ENCODE measurements around the gene CHRM1.

CHRM1 gene

DNA sequence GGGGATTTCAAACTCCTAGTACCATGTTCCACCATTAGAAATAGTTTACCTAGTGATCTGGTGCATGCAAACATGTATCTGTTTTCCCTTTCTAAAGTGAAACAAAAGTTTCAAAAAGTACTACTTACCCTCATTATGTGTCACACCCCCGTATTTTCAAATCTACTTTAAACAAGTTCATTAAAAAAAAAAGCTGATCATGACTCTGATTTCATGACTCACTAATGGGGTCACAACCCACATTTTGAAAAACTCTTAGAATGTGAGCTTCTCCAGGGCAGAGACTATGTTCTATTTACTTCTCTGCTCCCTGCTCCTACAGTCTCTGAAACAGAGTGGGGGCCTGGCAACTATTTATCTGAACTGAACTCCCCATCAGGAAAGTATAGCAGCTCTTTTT, 18.2 kb downstream of the CHRM1 start:
- Histone ChIP-seq H3K27me3 (no peaks in the 10 kb centered on the region), H3K4me1 (peaks cover 6% of the 10 kb centered on the region), H3K36me3 (no peaks in the 10 kb centered on the region), H3K9me3 (no peaks in the 10 kb centered on the region), H3K4me3 (ENCODE audit: low read depth, low read length) (no peak overlapping the region)
- TF ChIP-seq, protein P1, sequence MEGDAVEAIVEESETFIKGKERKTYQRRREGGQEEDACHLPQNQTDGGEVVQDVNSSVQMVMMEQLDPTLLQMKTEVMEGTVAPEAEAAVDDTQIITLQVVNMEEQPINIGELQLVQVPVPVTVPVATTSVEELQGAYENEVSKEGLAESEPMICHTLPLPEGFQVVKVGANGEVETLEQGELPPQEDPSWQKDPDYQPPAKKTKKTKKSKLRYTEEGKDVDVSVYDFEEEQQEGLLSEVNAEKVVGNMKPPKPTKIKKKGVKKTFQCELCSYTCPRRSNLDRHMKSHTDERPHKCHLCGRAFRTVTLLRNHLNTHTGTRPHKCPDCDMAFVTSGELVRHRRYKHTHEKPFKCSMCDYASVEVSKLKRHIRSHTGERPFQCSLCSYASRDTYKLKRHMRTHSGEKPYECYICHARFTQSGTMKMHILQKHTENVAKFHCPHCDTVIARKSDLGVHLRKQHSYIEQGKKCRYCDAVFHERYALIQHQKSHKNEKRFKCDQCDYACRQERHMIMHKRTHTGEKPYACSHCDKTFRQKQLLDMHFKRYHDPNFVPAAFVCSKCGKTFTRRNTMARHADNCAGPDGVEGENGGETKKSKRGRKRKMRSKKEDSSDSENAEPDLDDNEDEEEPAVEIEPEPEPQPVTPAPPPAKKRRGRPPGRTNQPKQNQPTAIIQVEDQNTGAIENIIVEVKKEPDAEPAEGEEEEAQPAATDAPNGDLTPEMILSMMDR (IDR thresholded peaks at IDR 0.05; ENCODE audit: low read depth, low read length), result no peak
- no peak for DNase-seq

DNA sequence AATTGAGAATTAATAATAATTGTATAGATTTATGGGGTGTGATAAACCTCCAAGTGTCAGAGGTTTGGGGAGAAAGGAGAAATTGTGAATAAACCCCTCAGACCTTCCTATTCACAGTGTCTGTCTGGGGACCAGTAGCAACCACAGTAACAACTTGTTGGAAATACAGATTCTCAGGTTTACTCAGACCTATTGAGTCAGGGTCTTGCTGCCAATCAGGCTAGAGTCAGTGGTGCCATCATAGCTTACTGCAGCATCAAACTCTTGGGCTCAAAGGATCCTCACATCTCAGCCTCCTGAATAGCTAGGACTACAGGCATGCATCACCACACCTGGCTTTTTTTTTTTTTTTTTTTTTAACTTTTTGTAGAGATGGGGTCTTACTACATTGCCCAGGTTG, 23.1 kb downstream of the CHRM1 start:
- H3K4me3 ChIP-seq (ENCODE audit: low read depth, low read length), result no peak overlapping the region
- H3K27me3 ChIP-seq, result no peaks in the 10 kb centered on the region
- DNase-seq, result no peak
- H3K36me3 ChIP-seq, result no peaks in the 10 kb centered on the region
- no peaks in the 10 kb centered on the region for H3K9me3 ChIP-seq
- TF ChIP-seq, protein P1 (IDR thresholded peaks at IDR 0.05; ENCODE audit: low read depth, low read length), result no peak
- H3K4me1 ChIP-seq, result no peaks in the 10 kb centered on the region

DNA sequence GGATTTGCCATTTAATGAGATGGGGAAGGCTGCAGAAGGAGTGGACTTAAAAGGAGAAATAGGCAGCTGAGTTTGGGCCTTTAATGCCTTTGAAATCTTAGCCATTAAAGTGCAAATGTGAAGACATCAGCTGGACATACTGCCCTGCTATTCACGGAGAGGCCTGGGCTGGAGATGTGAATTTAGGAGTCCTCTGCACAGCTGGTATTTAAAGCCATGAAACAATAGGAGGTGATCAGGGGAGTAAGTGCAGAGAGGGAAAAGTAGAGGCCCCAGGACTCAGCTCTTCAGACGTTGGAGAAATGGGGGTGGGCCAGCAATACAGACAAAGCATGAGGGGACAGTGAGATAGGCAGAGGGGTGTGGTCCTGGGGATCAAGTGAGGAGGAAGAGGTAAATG, 23.9 kb downstream of the CHRM1 start:
- TF ChIP-seq, protein P1 (IDR thresholded peaks at IDR 0.05; ENCODE audit: low read depth, low read length), result no peak

DNA sequence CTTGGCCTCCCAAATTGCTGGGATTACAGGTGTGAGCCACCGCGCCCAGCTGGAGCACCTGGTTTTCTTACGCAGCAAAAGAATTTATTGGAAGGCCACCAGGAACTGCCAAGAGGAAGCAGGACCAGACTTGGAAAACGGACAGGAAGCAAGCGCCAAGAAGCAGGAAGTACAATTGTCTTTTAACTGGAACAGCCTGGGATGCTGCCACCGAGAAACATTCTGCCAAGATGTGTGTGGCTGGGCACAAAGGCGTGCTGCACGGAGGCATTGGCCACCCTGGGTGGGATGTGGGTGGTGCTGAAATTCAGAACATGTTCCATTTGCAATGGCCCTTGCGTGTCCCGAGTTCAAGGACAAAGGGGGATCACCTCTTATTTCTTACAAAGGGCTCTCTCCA, 25.1 kb downstream of the CHRM1 start:
- Histone ChIP-seq H3K36me3 (no peaks in the 10 kb centered on the region), H3K27me3 (no peaks in the 10 kb centered on the region), H3K4me3 (ENCODE audit: low read depth, low read length) (no peak overlapping the region), H3K4me1 (no peaks in the 10 kb centered on the region), H3K9me3 (no peaks in the 10 kb centered on the region)
- DNase-seq, result no peak
- TF ChIP-seq, protein P1 (IDR thresholded peaks at IDR 0.05; ENCODE audit: low read depth, low read length), result no peak

More for the DNA sequence above, 23.9 kb downstream of the CHRM1 start:
- no peak for DNase-seq
- Histone ChIP-seq H3K4me3 (ENCODE audit: low read depth, low read length) (no peak overlapping the region), H3K36me3 (no peaks in the 10 kb centered on the region), H3K27me3 (no peaks in the 10 kb centered on the region), H3K4me1 (no peaks in the 10 kb centered on the region), H3K9me3 (no peaks in the 10 kb centered on the region)

DNA sequence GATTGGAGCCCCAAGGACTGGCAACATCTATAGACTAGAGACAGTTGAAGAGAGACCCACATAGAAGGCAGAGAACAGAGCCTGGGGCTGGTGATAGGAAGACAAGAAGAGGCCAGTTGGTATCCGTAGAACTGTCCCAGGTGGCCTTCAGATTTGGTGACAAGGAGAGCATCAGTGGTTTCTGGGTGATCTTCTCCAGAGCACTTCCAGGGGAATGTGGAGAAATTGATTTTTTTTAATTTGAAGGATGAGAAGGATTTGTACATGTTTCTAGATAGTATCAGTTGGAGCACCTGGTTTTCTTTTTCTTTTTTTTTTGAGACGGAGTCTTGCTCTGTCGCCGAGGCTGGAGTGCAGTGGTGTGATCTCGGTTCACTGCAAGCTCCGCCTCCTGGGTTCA, 25.7 kb downstream of the CHRM1 start:
- no peaks in the 10 kb centered on the region for H3K27me3 ChIP-seq
- DNase-seq, result no peak
- no peaks in the 10 kb centered on the region for H3K36me3 ChIP-seq
- TF ChIP-seq, protein P1 (IDR thresholded peaks at IDR 0.05; ENCODE audit: low read depth, low read length), result no peak
- no peak overlapping the region for H3K4me3 ChIP-seq (ENCODE audit: low read depth, low read length)
- no peaks in the 10 kb centered on the region for H3K9me3 ChIP-seq
- H3K4me1 ChIP-seq, result no peaks in the 10 kb centered on the region

DNA sequence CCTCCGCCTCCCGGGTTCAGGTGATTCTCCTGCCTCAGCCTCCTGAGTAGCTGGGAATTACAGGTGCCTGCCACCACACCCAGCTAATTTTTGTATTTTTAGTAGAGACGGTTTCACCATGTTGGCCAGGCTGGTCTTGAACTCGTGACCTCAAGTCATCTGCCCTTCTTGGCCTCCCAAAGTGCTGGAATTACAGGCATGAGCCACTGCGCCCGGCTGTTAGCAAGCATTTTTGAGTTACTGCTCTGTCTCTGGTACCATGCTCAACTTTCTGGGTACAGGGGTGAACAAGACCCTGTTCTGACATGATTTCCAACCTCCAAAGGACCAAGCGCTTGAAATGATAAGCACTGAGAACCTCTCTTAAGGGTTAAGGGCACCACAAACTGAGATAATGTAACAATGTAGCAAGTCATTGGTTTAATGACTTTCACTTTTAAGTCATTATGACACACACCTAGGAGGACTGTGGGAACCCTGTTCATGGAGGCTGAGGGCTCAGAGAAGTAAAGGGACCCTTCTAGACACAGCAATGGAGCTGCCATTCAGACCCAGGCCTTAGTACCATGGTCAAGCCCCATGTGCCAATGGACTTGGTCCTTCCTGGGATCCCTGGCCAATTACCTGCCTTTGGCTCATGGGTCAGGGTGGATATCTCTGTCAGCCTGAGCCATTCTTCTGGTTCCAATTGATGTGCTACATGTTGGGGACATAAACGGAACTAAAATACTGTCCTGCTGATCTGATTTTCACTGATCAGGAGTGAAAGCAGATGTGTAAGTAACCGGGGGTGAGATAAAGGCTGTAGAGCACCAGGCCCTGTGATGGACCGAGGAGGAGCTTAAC, 28.9 kb downstream of the CHRM1 start:
- H3K27me3 ChIP-seq, result no peaks in the 10 kb centered on the region
- TF ChIP-seq, protein P1 (IDR thresholded peaks at IDR 0.05; ENCODE audit: low read depth, low read length), result no peak
- no peak for DNase-seq
- H3K9me3 ChIP-seq, result no peaks in the 10 kb centered on the region
- peaks cover 25% of the 10 kb centered on the region for H3K36me3 ChIP-seq
- no peaks in the 10 kb centered on the region for H3K4me1 ChIP-seq
- no peak overlapping the region for H3K4me3 ChIP-seq (ENCODE audit: low read depth, low read length)

Data from BE2C (cell line).